Tongue (tissue), 2 donors: ENCODE measurements around the gene EPS8. TPM values are rescaled to one million over a fixed set of nuclear protein-coding genes. Genes with fewer than 3 reads are reported as not detected.
"Not testable (repeated sequence)": the region's sequence is repeated elsewhere in the genome, so short reads cannot be mapped to it uniquely, and the experiment has no call there.

Experiments
- DNase-seq: peaks from one replicate; pipeline ENCODE4 v3.0.0-alpha.2; 2015
- total RNA-seq: library from RNA; depleted of rRNA; stranded (reverse); fragments of >200 nt; gene quantifications from one replicate; pipeline ENCODE4 v1.2.3, GENCODE V29; 2014

EPS8 gene
- total RNA-seq, 1 donor from 2014 or later, result 39.8 TPM

DNA sequence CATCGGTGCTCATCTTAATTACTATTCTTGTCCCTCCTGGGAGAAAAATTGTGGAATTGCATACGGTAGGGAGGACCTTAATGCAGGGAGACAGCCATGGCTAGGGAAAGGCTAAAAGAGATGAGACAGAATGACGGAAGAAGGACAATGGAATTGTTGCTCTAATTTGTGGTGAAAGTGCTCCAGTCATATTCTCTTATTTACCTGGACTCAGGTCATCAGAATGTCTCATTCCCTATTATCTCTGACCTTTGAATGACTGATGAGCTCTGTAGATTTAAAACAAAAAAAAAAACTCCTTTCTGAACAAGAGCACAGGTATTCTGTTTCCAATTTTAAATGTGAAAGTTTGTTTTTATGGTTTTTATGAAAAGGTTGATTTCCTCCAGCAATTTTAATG is 8.6 kb upstream of the EPS8 start:
- no peak for DNase-seq

DNA sequence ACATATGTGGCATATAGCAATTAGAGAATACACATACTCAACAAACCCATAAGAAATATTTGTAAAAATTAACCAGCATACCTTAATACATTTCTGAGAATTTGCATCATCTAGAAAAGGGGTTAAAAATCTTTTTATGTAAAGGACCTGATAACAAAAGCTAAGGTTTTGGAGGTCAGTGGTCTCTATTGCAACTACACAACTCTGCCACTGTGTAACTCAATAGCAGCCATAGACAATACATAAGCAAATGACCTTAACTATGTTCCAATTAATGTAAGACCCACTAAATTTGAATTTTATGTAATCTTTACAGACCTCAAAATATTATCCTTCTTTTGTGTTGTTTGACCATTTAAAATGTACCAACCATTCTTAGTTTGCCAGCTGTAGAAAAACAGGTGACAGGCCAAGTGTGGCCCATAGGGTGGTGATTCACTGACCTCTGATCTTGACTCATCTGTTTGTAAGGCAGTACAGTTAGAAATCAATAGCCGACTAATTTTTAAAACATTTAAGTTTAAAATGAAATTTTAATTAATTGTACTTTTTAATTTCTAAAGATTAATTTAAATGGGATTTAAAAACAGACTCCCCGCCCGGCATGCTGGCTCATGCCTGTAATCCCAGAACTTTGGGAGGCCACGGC is 7.4 kb upstream of the EPS8 start:
- no peak for DNase-seq

DNA sequence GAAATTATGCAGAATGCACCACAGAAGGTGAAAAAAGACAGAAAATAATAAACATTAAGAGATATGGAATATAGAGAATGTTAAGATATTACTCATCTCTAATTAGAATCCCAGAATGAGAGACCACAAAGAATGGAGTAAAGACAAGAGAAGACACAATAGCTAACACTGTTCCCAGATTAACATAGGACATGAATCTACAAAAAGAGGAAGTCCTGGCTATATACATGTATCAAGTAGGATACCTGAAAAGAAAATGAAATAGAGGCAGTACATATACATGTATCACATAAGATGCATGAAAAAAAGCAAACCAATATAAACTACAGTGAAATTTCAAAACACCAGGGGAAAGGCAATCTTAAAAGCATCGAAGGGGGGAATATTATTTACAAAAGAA is 5.6 kb upstream of the EPS8 start:
- no peak for DNase-seq

DNA sequence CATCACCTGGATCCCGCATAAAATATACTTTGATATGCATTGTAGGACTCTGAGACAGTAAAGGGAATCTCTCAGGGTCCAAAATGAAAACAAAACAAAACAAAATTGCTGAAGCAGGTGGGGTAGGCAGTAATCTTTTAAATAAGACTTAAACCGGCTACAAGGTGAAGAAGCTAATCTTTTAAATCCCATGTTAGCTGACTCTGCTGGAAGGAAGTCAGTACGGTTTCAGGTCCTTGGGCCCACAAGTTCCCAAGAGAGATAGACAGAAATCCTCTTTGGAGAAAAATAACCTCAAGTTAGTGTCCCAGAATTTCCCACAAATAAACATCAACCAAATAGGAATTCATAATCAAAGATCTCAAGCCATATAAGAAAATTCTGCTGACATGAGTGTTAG is 5.0 kb upstream of the EPS8 start:
- DNase-seq, result no peak

DNA sequence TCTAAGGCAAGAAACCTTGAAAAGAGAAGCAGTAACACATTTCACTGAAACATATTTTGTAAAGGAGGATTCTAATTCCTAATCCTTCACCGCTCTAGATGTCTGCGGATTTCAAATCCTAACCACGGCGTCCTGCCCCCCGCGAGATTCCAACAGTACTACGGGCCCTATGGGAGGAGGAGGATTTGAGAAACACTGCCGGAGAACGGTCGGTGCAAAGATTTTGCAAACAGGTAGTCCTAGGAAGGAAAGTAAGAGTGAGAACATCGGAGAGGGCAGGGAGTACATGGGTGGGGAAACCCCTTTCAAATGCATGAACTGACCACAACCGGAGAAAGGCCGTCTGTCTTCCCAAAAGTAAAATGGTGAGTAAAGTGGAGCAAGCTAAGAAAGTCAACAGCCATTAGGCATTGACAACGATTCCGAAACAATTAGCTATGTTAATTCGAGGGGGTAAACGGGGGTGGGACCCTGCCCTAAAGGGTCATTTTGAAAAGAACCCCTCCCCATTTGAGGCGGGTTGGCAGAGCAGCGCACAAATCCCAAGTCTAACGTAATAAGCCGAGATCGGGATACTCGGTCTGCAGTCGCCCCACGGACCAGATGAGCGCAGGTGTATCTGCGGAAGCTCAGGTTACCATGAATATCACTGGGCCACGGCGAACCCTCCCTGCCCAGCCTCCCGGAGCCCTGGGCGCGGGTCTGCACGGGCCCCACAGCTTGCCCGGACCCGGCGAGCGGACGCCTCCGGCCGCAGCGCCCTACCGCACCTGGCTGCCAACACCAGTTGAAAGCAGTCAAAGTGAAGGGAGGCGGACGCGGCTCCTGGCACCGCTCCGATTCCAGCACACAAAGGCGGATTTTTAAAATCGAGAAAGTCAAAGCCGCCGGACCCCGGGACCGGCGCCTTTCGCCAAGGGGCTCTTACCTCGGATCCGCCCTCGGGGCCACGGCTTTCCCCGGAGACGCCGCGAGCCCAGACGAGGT is 662 bp downstream of the EPS8 start:
- peak; percentile 64 for DNase-seq

DNA sequence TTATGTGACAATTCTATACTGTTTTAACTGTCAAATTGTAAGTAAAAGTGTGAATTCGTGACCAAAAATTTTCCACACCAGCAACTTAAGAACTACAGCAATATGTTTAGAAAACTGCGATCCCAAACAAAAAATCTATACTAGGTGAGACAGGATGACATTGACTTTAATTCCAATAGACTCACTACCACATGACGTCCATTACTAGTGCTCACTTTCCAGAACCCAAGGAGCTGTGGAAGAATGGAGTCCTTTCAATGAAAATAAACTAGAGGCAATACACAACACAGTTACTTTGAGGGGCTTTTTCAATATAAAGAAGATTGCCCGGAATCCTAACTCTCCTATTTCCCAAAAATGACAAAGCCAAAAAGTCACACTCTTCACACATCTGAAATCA is 1.4 kb downstream of the EPS8 start:
- DNase-seq, result no peak

DNA sequence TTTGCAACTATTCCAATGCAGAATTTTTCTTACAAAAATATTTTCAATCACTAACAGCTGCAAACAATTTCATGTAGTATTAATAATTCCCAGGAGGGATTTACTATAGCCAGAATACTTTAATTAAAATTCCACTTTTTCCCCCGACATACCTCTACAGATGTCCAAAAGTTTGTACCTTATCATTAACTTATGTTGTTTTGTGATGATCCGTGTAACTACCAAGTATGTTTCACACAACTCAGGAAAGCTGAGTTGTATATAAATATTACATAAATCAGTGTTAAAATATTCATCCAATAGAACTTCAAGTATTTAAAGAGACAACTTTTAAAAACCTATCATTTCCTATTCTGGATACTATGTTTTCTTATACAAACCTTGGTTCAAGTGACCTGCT is 2.4 kb downstream of the EPS8 start:
- DNase-seq, result no peak

DNA sequence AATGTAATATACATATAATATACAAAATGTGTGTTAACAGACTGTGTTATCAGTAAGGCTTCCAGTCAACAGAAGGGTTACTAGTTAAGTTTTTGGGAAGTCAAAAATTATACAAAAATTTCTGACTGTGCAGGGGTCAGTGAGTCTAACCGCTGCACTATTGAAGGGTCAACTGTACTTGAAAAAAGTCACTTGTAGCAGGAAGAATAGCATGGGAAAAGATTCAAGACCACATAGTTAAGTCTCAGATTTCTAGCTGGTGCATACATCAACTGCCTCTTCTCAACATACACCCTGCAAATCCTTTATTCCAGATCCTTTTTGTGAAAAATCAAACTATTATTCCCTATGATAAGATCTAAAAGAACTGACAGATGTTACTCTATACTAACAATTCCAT is 5.9 kb downstream of the EPS8 start:
- DNase-seq, result no peak

DNA sequence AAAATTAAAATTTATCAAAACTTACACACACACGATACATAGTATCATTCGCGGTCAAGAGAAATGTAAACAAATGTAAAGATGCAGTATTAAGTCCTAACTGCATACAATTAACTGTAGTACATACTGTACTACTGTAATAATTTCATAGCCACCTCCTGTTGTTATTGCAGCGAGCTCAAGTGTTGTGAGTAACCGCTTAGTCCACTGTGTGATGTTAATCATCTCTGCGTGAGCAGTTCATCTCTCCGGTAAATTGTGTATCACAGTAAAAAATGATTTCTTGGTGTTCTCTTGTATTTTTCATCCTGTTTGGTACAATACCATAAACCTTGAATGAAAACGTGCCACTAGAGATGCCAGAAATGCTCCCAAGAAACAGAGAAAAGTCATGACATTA is 6.5 kb downstream of the EPS8 start:
- DNase-seq, result no peak

DNA sequence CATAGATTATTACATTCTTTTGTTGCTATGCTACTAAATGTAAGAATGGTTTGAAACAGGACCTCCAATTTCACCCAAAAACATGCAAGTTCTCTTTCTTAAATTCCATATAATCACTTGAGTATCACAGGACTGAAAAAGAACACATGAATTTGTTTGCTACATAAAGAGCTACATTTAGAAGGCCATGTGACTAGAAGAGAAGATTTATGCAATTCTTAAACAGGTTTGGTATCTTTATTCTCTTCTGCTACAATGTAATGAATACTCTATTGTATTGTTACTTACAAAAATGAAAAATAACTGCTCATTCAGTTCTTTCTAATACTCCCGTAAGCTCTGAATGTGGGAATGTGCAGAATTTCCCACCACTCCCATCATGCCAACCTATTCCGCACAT is 9.3 kb downstream of the EPS8 start:
- no peak for DNase-seq

DNA sequence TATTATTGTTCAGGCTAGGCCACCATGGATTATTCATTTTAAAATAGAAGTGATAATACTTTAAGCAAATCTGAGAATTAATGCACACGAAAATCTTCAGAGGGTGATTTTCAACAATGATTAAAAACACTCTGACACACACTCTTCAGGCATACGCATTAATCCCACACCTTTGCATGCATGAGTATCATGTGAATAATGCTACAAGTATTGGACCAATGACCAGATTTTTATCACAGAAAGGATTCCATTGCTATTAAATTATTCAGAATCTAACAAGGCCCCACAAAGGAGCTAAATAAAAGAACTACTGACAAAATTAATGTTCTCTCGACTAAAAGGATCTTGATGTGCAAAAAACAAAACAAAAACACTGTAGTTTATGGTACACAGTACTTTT is 11.1 kb downstream of the EPS8 start:
- DNase-seq, result no peak

DNA sequence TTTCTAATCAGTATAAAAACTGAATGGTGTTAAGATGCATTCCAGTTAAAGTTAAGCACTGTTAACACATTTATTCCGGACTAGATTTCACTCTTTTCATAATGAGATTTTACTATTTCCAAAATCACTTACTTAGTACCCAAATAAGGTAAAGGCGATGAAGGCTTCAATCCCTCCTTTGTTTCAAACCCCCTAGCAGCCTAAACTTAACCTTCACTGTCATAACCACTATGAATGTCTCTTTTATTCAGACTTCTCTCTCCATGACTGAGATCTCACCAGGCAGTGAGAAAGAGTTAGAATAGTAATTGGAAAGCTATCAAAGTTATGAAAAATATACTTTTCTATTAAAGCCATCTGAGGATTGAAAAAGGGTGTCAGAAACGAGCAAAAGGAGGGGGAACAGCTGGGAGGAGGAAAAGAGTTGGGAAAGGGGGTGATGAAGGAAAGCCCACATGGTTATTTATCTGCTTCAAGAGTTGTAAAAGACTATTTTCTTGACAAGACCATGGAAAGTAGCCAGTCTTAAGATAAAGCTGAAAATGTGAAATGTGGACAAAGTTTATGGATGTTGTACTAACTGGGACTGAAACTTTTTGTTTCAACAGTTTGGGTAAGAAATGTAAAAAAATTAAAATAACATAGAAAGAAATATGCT is 11.7 kb downstream of the EPS8 start:
- no peak for DNase-seq

DNA sequence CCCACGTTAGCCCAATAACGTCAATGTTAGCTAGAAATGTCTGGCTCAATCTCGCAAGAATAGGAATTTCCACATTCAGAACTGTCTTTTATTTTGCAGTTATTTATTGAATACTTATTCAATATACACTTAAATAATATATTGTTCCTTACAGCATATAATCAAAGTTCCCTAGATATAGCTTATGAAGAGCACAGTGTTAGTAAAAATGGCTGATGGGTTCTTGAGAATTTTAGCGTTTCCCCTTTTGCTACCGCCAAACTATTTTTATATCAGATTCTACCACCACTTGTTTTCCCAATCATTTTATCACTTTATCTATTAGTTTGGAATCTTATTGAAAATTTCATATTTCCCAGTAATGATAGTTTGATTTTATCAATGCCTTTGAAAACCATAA is 12.7 kb downstream of the EPS8 start:
- DNase-seq, result no peak

DNA sequence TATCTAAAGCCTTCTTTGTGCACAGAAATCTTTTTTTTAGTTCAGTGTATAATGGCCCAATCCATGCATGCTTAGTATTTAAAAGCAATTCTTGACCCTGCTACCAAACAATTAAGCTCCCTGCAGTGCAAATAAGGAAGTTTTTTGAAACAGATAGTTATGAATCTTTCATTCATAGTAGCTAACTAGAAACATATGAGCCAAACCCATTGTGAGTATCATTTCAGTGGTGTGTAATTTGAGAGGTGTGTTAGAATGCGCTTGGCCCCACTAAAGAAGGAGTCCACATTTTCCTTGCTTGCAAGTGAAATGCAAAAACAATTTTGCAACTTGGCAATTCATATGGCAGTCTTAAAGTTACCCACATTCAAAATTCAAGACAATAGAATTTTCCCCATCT is 14.4 kb downstream of the EPS8 start:
- DNase-seq, result peak; percentile 21

DNA sequence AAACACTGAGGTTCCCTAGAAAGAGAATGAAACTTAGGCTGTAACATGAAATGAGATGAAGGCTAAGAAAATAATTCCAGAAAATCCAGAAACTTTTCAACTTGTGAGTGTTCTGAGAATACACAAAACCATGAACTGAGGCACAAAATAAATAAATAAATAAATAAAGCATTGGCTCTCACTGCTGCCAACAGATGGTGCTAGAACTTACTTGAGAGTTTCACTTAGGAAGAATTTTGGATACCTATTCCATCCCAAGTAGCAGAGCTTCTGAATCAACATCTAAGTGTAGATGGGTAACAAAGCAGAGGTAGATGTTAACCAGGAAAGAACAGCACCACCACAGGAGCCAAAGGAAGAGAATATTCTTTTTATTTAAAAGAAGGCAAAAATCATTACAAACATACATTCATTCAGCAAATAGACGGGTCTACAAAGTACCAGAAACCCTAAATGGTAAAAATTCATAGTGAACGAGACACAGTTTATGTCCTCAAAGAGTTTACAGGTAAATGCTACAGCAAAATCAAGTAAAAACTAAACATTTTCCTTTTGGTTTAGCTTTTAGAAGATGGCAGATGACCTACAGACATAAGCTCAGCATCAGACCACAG is 16.7 kb downstream of the EPS8 start:
- DNase-seq, result peak; percentile 32

DNA sequence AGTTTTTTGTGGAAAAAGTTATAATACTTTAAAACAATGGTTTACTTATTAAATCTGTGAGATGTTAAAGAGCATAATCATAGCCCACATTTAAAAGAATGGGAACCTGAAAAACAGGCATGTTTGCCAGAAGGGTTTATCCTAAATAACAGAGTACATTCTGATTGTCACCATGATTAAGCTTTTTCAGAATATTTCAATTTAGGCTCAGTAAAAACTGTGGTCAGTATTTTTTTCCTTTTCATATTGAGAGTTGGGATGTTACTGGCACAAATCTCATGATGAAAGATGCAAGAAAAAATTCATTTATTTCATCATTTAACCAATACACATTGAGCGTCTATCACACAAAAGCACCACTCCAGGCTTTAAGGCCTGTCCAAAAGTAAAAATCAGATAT is 18.6 kb downstream of the EPS8 start:
- DNase-seq, result no peak

DNA sequence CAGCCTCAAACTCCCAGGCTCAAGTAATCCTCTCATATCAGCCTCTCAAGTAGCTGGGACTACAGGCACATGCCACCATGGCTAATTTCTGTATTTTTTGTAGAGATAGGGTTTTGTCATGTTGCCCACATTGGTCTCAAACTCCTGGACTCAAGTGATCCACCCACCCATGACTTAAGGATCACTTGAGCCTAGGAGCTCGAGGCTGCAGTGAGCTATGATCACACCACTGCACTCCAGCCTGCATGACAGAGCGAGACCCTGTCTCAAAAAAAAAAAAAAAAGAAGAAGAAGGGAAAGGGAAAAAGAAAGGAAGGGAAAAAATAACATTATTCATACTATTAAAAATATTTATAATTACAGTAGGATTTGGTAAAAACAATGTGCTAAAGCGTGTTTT is 19.2 kb downstream of the EPS8 start:
- DNase-seq, result no peak

DNA sequence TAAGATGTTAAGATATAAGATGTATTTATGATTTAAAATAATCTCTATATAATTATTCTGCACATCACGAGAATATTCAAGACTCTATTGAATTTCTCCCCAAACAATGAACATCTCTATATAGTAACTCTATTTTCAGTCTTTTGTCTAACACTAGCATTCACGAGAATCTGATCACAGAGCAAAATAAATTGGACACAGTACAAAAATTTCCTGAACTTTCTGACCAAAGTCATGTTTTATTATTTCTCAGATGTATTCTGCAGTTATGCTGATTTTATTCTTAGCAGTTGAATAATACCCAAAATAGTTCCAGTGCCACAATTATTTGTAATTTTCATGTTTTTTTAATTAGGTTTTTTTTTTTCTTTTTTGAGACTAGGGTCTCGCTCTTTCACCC is 19.6 kb downstream of the EPS8 start:
- no peak for DNase-seq

DNA sequence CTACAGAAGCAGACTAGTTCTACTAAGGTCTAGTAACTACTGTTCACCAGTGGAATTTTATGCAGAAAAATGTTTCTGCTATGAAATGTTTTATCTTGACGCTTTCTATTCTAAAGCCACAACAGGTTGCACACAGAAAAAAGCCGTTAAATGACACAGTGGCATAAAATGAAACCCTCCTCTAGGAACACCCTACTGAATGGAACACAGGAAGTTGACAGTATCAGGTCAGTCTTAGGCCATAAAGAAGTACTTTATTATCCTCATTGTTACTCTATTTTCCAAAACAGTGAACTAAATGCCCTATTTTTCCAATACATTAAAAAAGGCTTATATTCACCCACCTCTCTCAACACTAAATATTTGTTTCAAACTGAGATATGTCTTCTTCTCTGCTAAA is 21.9 kb downstream of the EPS8 start:
- no peak for DNase-seq

DNA sequence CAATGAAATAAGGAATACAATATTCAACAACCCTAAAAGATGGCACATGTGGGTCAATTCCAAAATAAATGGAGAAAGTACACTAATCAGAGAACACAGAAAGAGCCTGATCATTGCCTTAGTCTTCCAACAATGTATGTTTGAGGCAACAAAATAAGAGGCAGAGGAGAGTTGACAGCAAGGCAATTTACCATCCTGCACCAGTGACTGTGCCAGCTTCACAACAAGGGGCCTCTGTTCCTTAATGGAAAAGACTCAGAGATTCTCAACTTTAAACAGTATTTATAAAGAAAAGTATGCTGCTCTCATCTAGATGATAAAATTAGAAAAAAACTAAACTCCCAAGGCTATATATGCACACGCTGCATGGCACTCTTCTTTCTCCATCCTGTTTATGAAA is 25.9 kb downstream of the EPS8 start:
- no peak for DNase-seq

DNA sequence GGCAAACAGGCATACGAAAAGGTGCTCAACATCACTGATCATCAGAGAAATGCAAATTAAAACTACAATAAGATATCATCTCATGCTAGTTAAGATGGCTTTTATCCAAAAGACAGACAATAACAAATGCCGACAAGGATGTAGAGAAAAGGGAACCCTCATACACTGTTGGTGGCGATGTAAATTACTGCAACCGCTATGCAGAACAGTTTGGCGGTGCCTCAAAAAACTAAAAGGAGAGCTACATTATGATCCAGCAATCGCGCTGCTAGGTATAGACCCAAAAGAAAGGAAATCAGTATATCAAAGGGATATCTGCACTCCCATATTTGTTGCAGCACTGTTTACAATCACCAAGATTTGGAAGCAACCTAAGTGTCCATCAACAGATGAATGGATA is 27.0 kb downstream of the EPS8 start:
- not testable (repeated sequence) for DNase-seq

DNA sequence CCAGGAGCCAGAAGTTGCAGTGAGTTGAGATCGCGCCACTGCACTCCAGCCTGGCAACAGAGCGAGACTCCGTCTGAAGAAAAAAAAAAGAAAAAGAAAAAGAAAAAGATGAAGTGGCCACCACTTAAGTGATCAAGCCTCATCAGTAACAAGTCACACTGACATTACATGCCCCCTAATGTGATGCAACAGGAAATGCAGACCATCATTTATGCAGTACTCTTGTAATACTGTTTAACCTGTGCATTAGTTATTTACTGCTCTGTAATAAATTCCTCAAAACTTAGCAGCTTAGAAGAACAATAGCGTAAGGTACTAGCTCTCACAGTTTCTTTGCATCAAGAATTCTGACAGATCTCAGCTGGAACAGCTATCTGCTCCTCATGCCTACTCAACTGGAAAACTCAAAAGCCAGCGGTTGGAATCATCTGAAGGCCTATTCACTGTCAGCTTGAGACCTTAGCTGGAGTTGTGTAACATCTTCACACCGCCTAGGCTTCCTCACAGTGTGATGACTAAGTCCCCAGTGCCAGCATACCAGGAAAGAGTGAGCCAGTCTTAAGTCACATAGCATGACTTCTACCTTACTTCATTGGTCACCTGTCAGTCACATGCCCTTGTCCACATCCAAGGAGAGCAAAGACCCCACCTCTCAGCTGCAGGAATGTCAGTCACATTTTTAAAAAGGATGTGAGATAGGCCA is 31.5 kb downstream of the EPS8 start:
- DNase-seq, result no peak
